ENCODE results near the gene TSPEAR. TPM values are rescaled to one million over a fixed set of nuclear protein-coding genes. Genes with fewer than 3 reads are reported as not detected.

TSPEAR gene
- total and polyA plus RNA-seq, 8 donors: 0.05 to 0.29 (median 0.12) TPM; not detected in 4

DNA sequence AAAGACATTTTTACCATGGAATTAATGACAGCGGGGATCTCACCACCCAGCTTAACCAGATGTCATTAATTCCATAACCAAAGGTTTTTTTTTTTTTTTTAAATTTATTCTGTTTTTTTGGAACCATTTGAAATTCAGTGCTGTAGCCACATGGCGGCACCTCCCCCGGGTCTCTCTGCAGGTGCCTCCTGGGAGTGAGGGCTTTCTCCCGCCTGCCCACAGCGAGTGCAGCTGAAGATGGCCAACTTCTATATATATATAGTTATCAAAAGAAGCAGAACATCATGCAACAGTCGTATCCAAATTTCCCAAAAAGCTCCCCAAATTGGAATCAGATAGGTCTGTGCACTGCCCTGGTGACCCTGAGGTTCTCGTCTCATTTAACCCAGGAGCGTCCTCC, 95.9 kb downstream of the TSPEAR start:
- TF ChIP-seq POLR2A (IDR thresholded peaks at IDR 0.05): no peak
- TF ChIP-seq, protein P1, sequence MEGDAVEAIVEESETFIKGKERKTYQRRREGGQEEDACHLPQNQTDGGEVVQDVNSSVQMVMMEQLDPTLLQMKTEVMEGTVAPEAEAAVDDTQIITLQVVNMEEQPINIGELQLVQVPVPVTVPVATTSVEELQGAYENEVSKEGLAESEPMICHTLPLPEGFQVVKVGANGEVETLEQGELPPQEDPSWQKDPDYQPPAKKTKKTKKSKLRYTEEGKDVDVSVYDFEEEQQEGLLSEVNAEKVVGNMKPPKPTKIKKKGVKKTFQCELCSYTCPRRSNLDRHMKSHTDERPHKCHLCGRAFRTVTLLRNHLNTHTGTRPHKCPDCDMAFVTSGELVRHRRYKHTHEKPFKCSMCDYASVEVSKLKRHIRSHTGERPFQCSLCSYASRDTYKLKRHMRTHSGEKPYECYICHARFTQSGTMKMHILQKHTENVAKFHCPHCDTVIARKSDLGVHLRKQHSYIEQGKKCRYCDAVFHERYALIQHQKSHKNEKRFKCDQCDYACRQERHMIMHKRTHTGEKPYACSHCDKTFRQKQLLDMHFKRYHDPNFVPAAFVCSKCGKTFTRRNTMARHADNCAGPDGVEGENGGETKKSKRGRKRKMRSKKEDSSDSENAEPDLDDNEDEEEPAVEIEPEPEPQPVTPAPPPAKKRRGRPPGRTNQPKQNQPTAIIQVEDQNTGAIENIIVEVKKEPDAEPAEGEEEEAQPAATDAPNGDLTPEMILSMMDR (IDR thresholded peaks at IDR 0.05): no peak
- no peak for TF ChIP-seq EP300 (IDR thresholded peaks at IDR 0.05)
- TF ChIP-seq POLR2AphosphoS5 (IDR thresholded peaks at IDR 0.05): no peak
- no peak overlapping the region for H3K4me3 ChIP-seq
- peaks cover under 1 to 21% (median 14%) of the 10 kb centered on the region in 4 donors for H3K9me3 ChIP-seq
- H3K4me1 ChIP-seq: no peaks in the 10 kb centered on the region
- WGBS, 5 donors: 70 to 83% (median 79%) methylated on average over 8 of the region's 8 CpGs
- no peak for DNase-seq
- H3K27me3 ChIP-seq: peaks cover 0 to 49% (median 0%) of the 10 kb centered on the region in 3 donors
- no peaks in the 10 kb centered on the region for H3K36me3 ChIP-seq
- H3K27ac ChIP-seq: no peak overlapping the region
- intact Hi-C loops (cut with DNase I; ENCODE audit: low total_unique reads): no loop called here

DNA sequence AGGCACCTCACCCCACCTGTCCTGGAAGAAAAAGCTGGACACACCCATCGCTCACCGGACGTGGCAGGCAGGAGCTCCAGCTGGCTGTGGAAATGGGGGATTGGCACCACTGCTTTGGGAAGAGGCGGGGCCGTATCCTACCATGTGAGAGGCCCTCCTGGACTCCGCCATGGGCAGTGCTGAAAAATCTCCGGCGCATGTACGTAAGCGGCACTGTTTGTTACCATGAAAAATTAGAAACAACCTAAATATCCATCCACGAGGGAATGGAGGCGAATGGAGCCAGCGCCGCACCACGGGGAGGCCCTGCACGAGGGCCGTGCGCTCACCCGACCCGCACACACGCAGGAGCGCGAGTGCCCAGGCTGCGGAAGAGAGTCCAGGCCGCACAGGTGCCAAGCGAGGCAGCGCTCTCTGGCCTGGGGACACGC, 96.4 kb downstream of the TSPEAR start:
- H3K4me1 ChIP-seq: no peaks in the 10 kb centered on the region

DNA sequence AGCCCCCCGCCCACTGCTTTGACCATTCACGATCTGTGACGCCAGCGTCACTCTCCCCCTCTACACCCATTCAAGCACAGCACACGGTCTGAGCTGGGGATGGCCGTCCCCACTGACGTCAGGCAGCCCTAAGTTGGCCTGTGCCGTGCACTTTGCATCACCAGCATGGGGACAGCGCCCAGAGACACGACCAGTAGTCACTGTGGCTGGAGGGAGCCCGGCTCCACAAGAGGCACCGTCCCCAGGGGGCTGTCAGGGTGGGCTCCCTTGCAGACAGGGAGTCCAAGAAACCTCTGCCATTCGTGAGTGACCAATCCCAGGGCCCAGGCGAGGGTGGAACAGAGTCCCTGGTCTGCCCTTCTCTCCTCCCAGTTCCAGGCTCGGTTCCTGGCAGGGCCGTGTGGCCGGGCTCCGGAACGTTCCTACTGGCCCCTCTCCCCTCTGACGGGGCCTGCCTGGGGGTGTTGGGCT, 97.2 kb downstream of the TSPEAR start:
- no peak for DNase-seq
- intact Hi-C loops (cut with DNase I; ENCODE audit: low total_unique reads): no loop called here
- Histone ChIP-seq H3K27ac (no peak overlapping the region), H3K4me3 (no peak overlapping the region), H3K36me3 (no peaks in the 10 kb centered on the region), H3K4me1 (no peaks in the 10 kb centered on the region), H3K9me3 (peaks cover 4 to 31% (median 25%) of the 10 kb centered on the region in 4 donors), H3K27me3 (peaks cover 0 to 49% (median 0%) of the 10 kb centered on the region in 3 donors)
- TF ChIP-seq, protein P1 (IDR thresholded peaks at IDR 0.05): no peak
- no peak for TF ChIP-seq POLR2AphosphoS5 (IDR thresholded peaks at IDR 0.05)
- no peak for TF ChIP-seq POLR2A (IDR thresholded peaks at IDR 0.05)
- TF ChIP-seq EP300 (IDR thresholded peaks at IDR 0.05): no peak
- 78 to 83% (median 80%) methylated on average over 13 to 20 of the region's 20 CpGs for WGBS, 5 donors

More for the DNA sequence above, 96.4 kb downstream of the TSPEAR start:
- WGBS, 5 donors: 82 to 87% (median 87%) methylated on average over 28 of the region's 28 CpGs
- DNase-seq: no peak
- Histone ChIP-seq H3K27me3 (peaks cover 0 to 49% (median 0%) of the 10 kb centered on the region in 3 donors), H3K4me3 (no peak overlapping the region), H3K9me3 (peaks cover 4 to 23% (median 19%) of the 10 kb centered on the region in 4 donors), H3K27ac (no peak overlapping the region), H3K36me3 (no peaks in the 10 kb centered on the region)
- intact Hi-C loops (cut with DNase I; ENCODE audit: low total_unique reads): no loop called here
- TF ChIP-seq, protein P1 (IDR thresholded peaks at IDR 0.05): no peak
- TF ChIP-seq EP300 (IDR thresholded peaks at IDR 0.05) (no peak), POLR2A (IDR thresholded peaks at IDR 0.05) (no peak), POLR2AphosphoS5 (IDR thresholded peaks at IDR 0.05) (no peak)

DNA sequence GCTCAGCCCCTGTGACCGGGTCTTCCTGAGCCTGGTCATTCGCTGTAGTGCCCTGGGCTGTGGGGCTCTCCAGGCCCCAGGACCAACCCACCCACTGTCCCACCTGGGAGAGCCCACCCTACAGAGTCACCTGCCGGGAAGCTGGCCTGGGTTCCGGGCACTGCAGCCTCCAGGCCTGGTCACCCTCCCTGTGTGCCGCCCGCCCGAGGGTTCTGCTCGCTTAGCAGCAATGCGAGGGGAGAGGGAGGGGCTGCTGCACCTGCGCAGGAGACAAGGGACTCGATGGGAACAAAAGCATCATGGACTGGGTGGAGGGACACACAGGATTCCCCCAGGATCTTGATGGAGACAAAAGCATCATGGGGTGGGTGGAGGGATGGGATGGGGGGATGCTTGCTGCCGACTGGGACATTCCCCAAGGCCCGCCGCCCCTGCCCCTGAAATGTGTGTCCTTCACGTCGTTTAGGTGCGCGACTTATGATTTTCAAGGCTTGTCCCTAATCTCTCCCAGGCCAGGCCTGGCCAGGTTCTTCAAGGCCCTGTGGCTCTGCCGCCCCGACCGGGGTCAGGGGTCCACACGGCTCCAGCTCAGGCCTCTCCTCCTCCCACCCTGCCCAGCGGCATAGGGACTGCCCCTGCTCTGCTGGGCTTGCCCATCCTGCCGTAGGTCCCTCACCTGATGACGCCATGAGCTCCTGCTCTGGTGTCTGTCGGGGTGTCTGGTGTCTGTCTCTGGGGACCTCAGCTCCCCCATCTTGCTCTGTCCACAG, 97.8 kb downstream of the TSPEAR start:
- intact Hi-C loops (cut with DNase I; ENCODE audit: low total_unique reads): no loop called here
- DNase-seq: no peak

More for the DNA sequence above, 97.8 kb downstream of the TSPEAR start:
- 85 to 89% (median 87%) methylated on average over 18 to 26 of the region's 26 CpGs for WGBS, 5 donors
- Histone ChIP-seq H3K4me3 (no peak overlapping the region), H3K27me3 (peaks cover 0 to 49% (median 0%) of the 10 kb centered on the region in 3 donors), H3K4me1 (no peaks in the 10 kb centered on the region), H3K36me3 (no peaks in the 10 kb centered on the region), H3K9me3 (peaks cover 4 to 34% (median 28%) of the 10 kb centered on the region in 4 donors), H3K27ac (no peak overlapping the region)
- TF ChIP-seq, protein P1 (IDR thresholded peaks at IDR 0.05): no peak
- TF ChIP-seq POLR2A (IDR thresholded peaks at IDR 0.05) (no peak), EP300 (IDR thresholded peaks at IDR 0.05) (no peak), POLR2AphosphoS5 (IDR thresholded peaks at IDR 0.05) (no peak)
